Pancreas (tissue), 10 donors: ENCODE data around the gene IRX1. TPM values are rescaled to one million over a fixed set of nuclear protein-coding genes. Genes with fewer than 3 reads are reported as not detected.

Experiments
- ATAC-seq, 4 donors: fragments of 200-7000 bp; cut with Tn5 transposase; one replicate each; pipeline versions ENCODE4 v1.8.0 to v1.9.1; 2020; ENCODE audit warnings: mild to moderate bottlenecking in 4 of 4, moderate library complexity in 4 of 4
- DNase-seq, 6 donors: peaks; one replicate each; pipeline ENCODE4 v3.0.0-alpha.2; 2020
- FAIRE-seq: peaks from 2 replicates; lab custom pipeline; 2012; peaks lifted over from hg19 to GRCh38; lab: Jason Lieb, UNC
- H3K27ac ChIP-seq, 4 donors: fragments of 200-600 bp; sonication (generic); 1 replicate in 3 of 4; 2 replicates in 1 of 4; pipeline versions ENCODE4 v1.5.0 to v1.8.0; 2020
- H3K27me3 ChIP-seq, 4 donors: fragments of 200-600 bp; one replicate each; pipeline ENCODE4 v1.8.0; 2021
- H3K36me3 ChIP-seq, 3 donors: fragments of 200-600 bp; sonication (generic) in 1 of 3; one replicate each; pipeline versions ENCODE4 v1.5.0 to v1.8.0; 2020 to 2021
- H3K4me1 ChIP-seq, 3 donors: fragments of 200-600 bp; one replicate each; pipeline ENCODE4 v1.8.0; 2021
- H3K4me3 ChIP-seq, 4 donors: fragments of 200-600 bp; sonication (generic) in 2 of 4; one replicate each; pipeline versions ENCODE4 v1.5.0 to v1.8.0; 2020 to 2021
- H3K9me3 ChIP-seq, 4 donors: fragments of 200-600 bp; one replicate each; pipeline ENCODE4 v1.8.0; 2021
- CTCF ChIP-seq, 4 donors: fragments of 200-600 bp; sonication (generic) in 3 of 4; IDR thresholded peaks; one replicate each; pipeline versions ENCODE4 v1.5.0 to v1.8.0; 2021; ENCODE audit warnings: antibody characterized with exemption in 4 of 4
- WGBS, 2 donors: extraction: QIAGEN DNeasy Blood & Tissue Kit; methylation state at CpG; one replicate each; pipeline ENCODE4 v1.1.7; 2013; 5-methylcytosine and 5-hydroxymethylcytosine counted together
- intact Hi-C, 3 donors: fragments of 100-400 bp; cut with DNase I; formaldehyde crosslinking; loops; one replicate each; pipeline versions ENCODE4 v1.11.1 to v1.14.2; 2022
- polyA plus RNA-seq, 2 donors: library from polyadenylated mRNA; stranded (reverse); fragments of 200-250 nt; gene quantifications; one replicate each; pipeline ENCODE4 v1.2.3, GENCODE V29; 2013
- total RNA-seq, 6 donors: library from RNA; stranded (reverse); fragmentation: NEBNext Ultra II Directional in 4 of 6; extraction: Animal tissue kit (Norgen Biotek cat#: 25700) in 4 of 6; gene quantifications; one replicate each; pipeline versions ENCODE4 v1.2.1 to v1.2.4, GENCODE V29; 2021 to 2023
- donor health status: healthy with polysubstance abuse.
- donor health status: DM: no; HTN: no; CAD: no; lungs with moderate emphysema.
- donor health status: DM: no; HTN: no; CAD: no.
- donor health status: control.
- donor health status: control.
- donor health status: Bipolar disorder and iron deficiency.
- donor health status: DM: yes; HTN: yes; CAD: no.
- donor health status: DM: no; HTN: no; CAD: no.
- donor health status: DM: no; HTN: no; CAD: no.
- donor health status: DM: yes; HTN: yes; CAD: no.

IRX1 gene
- total and polyA plus RNA-seq, 8 donors, result 0.09 to 3.4 (median 0.43) TPM; not detected in 1

GRCh38 chr5:3619579-3619978 lies 23.9 kb downstream of the IRX1 start:
- no peak overlapping the region for H3K4me3 ChIP-seq
- no peaks in the 10 kb centered on the region for H3K36me3 ChIP-seq
- no peak for DNase-seq
- TF ChIP-seq CTCF (IDR thresholded peaks at IDR 0.05), result no peak
- no peak for ATAC-seq
- no peak overlapping the region for H3K27ac ChIP-seq
- no peak for FAIRE-seq
- no peaks in the 10 kb centered on the region for H3K4me1 ChIP-seq
- 38 to 50% methylated on average over 6 of the region's 6 CpGs for WGBS, 2 donors
- H3K9me3 ChIP-seq, result no peaks in the 10 kb centered on the region
- intact Hi-C loops, result no loop called here
- no peaks in the 10 kb centered on the region for H3K27me3 ChIP-seq

GRCh38 chr5:3622961-3623360 lies 27.3 kb downstream of the IRX1 start:
- ATAC-seq (no peak), DNase-seq (no peak), FAIRE-seq (no peak)
- Histone ChIP-seq H3K4me1 (no peaks in the 10 kb centered on the region), H3K27me3 (no peaks in the 10 kb centered on the region), H3K36me3 (no peaks in the 10 kb centered on the region), H3K9me3 (no peaks in the 10 kb centered on the region), H3K4me3 (no peak overlapping the region), H3K27ac (no peak overlapping the region)
- 64 to 70% methylated on average over 9 of the region's 9 CpGs for WGBS, 2 donors
- intact Hi-C loops, result no loop called here
- TF ChIP-seq CTCF (IDR thresholded peaks at IDR 0.05), result no peak

GRCh38 chr5:3625626-3626025 lies 30.0 kb downstream of the IRX1 start:
- intact Hi-C loops, result no loop called here
- 49 to 64% methylated on average over 4 of the region's 4 CpGs for WGBS, 2 donors
- H3K9me3 ChIP-seq, result no peaks in the 10 kb centered on the region
- no peaks in the 10 kb centered on the region for H3K27me3 ChIP-seq
- no peak for ATAC-seq
- H3K4me3 ChIP-seq, result no peak overlapping the region
- no peaks in the 10 kb centered on the region for H3K4me1 ChIP-seq
- DNase-seq, result no peak
- no peaks in the 10 kb centered on the region for H3K36me3 ChIP-seq
- FAIRE-seq, result no peak
- no peak overlapping the region for H3K27ac ChIP-seq
- TF ChIP-seq CTCF (IDR thresholded peaks at IDR 0.05), result no peak

- Histone ChIP-seq H3K27me3 (no peaks in the 10 kb centered on the region), H3K4me1 (no peaks in the 10 kb centered on the region), H3K4me3 (no peak overlapping the region), H3K27ac (no peak overlapping the region), H3K36me3 (no peaks in the 10 kb centered on the region), H3K9me3 (no peaks in the 10 kb centered on the region)
- no peak for DNase-seq
- 82 to 88% methylated on average over 7 of the region's 7 CpGs for WGBS, 2 donors
- intact Hi-C loops, result no loop called here
- no peak for TF ChIP-seq CTCF (IDR thresholded peaks at IDR 0.05)
- no peak for FAIRE-seq
- ATAC-seq, result no peak
These were observed 38.4 kb downstream of the IRX1 start for GRCh38 chr5:3634061-3634460.

GRCh38 chr5:3639175-3639574 lies 43.5 kb downstream of the IRX1 start:
- Histone ChIP-seq H3K4me1 (no peaks in the 10 kb centered on the region), H3K27me3 (no peaks in the 10 kb centered on the region), H3K9me3 (no peaks in the 10 kb centered on the region), H3K36me3 (no peaks in the 10 kb centered on the region), H3K4me3 (no peak overlapping the region), H3K27ac (no peak overlapping the region)
- FAIRE-seq (no peak), DNase-seq (no peak), ATAC-seq (no peak)
- TF ChIP-seq CTCF (IDR thresholded peaks at IDR 0.05), result no peak
- intact Hi-C loops, result no loop called here
- 45 to 63% methylated on average over 7 of the region's 8 CpGs for WGBS, 2 donors
